Stimulated activated CD8-positive, alpha-beta memory T cell treated with anti-CD3 and anti-CD28 coated beads, Interleukin-7, amount 100 ng/mL, for 4 hours (primary cell): ENCODE measurements around the gene LHX4.

Experiments
- DNase-seq, 2 donors: peaks; one replicate each; pipeline ENCODE4 v3.0.0-alpha.2; 2020; ENCODE audit warnings: low read depth in 2 of 2

Gene LHX4

DNA sequence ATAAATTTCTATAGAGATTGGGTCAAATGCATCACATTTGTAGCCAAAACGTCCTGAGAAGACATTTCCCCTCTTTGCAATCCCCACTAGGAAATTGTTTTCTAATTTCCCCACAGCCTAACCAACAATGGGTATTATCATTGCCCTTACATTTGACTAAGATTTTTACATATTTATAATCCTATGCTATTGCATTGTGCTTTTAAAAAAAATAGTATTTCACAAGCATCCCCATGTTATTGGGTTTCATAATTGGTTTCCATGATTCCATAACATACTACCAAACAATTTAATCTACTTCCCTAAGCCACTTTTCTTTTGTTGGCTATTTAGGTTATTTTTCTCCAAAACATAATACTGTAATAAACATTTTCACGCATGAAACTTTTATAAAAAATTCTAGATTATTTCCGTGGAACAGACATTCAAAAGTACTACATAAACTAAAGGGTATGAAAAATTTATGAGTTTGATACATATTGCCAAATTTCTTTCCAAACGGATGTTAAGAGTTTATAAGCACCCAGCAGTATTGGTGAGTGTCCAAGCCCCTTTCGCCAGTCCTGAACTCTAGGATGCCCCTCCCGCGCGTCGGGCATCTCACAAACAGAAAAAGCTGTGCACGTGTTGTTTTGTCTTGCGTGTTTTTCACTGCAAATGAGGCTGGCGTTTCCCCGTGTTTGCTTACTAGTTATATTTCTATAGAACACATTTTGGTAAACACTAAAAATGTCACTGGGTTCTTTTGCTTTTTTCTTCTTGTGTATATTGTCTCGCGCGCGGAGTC, 2.0 kb upstream of the LHX4 start:
- DNase-seq, result no peak

- DNase-seq, result no peak
Observed at GRCh38 chr1:180228648-180229482, 1.2 kb upstream of the LHX4 start.

- no peak for DNase-seq
Observed at GRCh38 chr1:180230416-180230790, 339 bp downstream of the LHX4 start.

DNA sequence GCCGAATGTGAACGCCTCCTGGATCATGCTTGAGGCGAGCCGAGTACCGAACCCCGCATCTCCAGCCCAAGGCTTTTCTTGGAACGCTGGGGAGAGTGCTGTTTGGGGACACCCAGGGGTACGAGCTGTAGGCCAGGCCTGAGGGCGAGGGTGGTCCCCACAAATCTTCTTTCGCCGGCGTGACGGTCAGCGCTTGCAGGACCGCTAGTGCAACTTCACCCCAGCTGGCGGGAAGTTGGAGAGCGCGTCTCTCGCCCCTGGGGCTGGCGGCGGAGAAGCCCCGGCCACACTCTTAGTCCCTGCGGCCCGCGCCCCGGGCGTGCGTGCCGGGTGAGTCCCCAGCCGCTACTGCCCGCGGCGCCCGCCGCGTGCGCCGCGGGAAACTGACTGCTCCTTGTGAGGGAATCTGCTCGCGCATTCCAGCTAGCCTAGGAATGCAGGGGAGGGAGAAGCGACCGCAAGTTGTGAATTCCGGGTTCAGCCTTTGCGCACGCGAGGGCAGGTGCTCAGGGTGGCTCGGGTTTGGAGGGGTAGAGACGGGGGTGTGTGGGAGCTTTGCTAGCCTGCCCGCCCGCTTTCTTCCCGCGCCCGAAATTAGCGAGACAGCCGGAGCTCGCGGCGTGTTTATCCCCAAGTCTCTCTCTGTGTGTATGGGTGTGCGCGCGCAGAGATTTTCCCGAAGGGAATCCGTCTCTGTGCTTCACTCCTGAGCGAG, 884 bp downstream of the LHX4 start:
- no peak for DNase-seq

DNA sequence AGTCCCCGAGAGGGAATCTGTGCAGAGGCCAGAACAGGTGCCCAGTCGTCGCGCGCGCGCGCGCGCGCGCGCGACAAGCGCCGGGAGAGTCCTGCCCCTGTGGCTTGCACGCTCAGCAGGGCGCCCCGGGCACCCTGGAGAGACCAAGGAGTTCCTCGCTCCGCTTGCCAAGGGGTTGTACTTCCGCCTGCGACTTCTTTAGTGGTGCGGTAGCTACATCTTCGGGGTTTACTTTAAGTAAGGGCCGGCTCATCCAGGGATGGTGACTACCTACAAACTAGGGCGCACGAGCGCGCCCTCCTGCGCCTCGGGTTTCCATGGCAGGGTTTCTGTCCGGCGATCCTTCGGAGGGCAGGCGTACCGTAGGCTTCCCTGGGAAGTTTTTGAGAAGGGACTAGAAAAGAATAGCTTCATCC, 1.4 kb downstream of the LHX4 start:
- no peak for DNase-seq

- no peak for DNase-seq
Observed at GRCh38 chr1:180231936-180232335, 1.9 kb downstream of the LHX4 start.

- no peak for DNase-seq
Observed at GRCh38 chr1:180232521-180233043, 2.5 kb downstream of the LHX4 start.

GRCh38 chr1:180233191-180234011, 3.3 kb downstream of the LHX4 start:
- DNase-seq, result no peak

GRCh38 chr1:180234369-180235076, 4.5 kb downstream of the LHX4 start:
- no peak for DNase-seq

DNA sequence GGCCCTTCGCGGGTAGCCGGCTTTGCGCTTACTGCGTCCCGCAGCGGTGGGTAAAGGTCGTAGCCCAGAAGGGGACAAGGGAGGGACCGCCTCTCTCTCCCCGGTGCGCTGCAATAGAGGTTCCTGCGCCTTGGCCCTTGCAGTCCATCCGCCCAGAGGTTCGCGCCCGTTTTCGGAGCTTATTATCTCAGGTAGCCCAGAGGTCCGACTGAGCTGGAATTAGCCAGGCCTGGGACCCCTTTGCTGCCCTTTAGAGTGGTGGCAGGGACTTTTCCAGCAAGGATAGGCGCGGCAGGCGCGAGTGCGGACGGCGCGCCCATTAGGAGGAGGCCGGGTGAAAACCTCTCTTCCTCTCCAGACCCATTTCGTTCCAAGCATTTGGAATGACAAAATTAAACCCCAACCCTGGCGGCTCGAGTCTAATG, 5.0 kb downstream of the LHX4 start:
- no peak for DNase-seq

DNA sequence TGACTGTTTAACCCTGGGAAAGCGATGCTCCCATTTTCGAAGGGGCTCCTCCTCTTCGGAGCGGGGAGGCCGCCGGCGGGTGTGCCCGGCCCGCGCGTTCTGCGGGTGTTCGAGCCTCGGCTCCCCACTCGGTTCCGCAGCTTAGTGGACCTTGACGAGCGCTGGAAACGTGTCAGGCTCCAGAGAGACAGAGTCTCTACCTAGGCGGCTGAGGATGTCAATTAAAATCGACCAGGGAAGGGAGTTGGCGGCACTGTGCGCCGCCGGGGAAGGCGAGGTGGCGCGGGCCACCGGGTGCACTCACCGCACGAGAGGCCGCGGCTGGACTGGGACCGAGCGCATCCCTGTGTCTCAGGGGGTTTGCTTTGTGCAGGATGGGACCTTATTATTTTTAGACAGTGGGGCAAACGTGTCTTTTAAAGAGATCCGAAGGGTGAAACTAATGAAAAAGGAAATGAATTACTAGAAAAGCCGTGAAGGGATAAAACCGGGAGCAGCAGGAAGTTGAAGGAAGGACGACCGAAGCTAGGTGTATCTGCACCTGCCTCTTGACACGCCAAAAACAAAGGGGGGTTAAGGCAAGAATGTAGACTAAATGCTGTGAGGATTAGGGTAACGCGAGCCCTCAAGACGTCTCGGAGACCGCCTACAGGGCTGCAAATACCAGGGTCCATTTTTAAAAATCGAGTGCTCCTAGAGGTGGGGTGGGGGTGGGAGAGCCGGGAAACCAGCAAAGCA, 5.6 kb downstream of the LHX4 start:
- no peak for DNase-seq

GRCh38 chr1:180236698-180237509, 6.8 kb downstream of the LHX4 start:
- no peak for DNase-seq

- no peak for DNase-seq
Observed at GRCh38 chr1:180237869-180238476, 7.9 kb downstream of the LHX4 start.

- DNase-seq, result no peak
Observed at GRCh38 chr1:180238675-180239074, 8.6 kb downstream of the LHX4 start.

GRCh38 chr1:180239145-180240096, 9.4 kb downstream of the LHX4 start:
- DNase-seq, result no peak

- DNase-seq, result no peak
Observed at GRCh38 chr1:180241716-180242544, 11.9 kb downstream of the LHX4 start.
